GM21515 (cell line): ENCODE data around the gene LIG1.
"Not testable (repeated sequence)": the region's sequence is repeated elsewhere in the genome, so short reads cannot be mapped to it uniquely, and the experiment has no call there.

Experiments used
- ATAC-seq: cut with Tn5 transposase; IDR thresholded peaks from one replicate; pipeline ENCODE4 v1.9.1; 2021; ENCODE audit not compliant: unreplicated experiment

Gene LIG1

GRCh38 chr19:48122421-48122820, 47.7 kb downstream of the LIG1 start:
- ATAC-seq = no peak

GRCh38 chr19:48121909-48122371, 48.2 kb downstream of the LIG1 start:
- no peak for ATAC-seq

- ATAC-seq = no peak
Measured at GRCh38 chr19:48121066-48121465, 49.1 kb downstream of the LIG1 start.

- ATAC-seq = no peak
Measured at GRCh38 chr19:48120505-48120904, 49.6 kb downstream of the LIG1 start.

- no peak for ATAC-seq
Measured at GRCh38 chr19:48118131-48118517, 52.0 kb downstream of the LIG1 start.

GRCh38 chr19:48117515-48118130, 52.5 kb downstream of the LIG1 start:
- ATAC-seq = no peak

- ATAC-seq = no peak
Measured at GRCh38 chr19:48113190-48113917, 56.8 kb downstream of the LIG1 start.

GRCh38 chr19:48111280-48111679, 58.9 kb downstream of the LIG1 start:
- ATAC-seq = no peak

- peak; percentile 54 for ATAC-seq
Measured at GRCh38 chr19:48110350-48110966, 59.7 kb downstream of the LIG1 start, which contains the start of gene PLA2G4C. PLA2G4C (minus strand) TSS chr19:48110817; CDS start chr19:48106529, 4,288 bp downstream.

- no peak for ATAC-seq
Measured at GRCh38 chr19:48108997-48109782, 61.0 kb downstream of the LIG1 start.

- ATAC-seq = no peak
Measured at GRCh38 chr19:48103922-48104321, 66.2 kb downstream of the LIG1 start.

GRCh38 chr19:48102870-48103751, 67.0 kb downstream of the LIG1 start:
- ATAC-seq = no peak

- ATAC-seq = no peak
Measured at GRCh38 chr19:48095612-48096175, 74.5 kb downstream of the LIG1 start.

GRCh38 chr19:48094855-48095203, 75.3 kb downstream of the LIG1 start:
- no peak for ATAC-seq

- no peak for ATAC-seq
Measured at GRCh38 chr19:48094129-48094854, 75.9 kb downstream of the LIG1 start.

- ATAC-seq = not testable (repeated sequence)
Measured at GRCh38 chr19:48091111-48091718, 78.9 kb downstream of the LIG1 start.

GRCh38 chr19:48090281-48090802, 79.8 kb downstream of the LIG1 start:
- no peak for ATAC-seq

GRCh38 chr19:48088991-48089390, 81.2 kb downstream of the LIG1 start:
- ATAC-seq = not testable (repeated sequence)
